GM13976 (cell line): ENCODE results near the gene ZMIZ1.

Source experiments
- DNase-seq: peaks from one replicate; pipeline ENCODE4 v3.0.0; 2012; ENCODE audit warnings: low spot score
- CTCF ChIP-seq: IDR thresholded peaks from 2 replicates; pipeline ENCODE4 v1.5.1; 2012; ENCODE audit warnings: borderline replicate concordance, mild to moderate bottlenecking; ENCODE audit not compliant: insufficient read depth; ENCODE audit errors: extremely low read depth, missing control alignments, control extremely low read depth
- in situ Hi-C: fragments of 300-500 bp; cut with MboI; formaldehyde crosslinking; loops from one replicate; pipeline ENCODE4 v1.12.0; 2022; ENCODE audit warnings: low sequenced_read_pairs, mixed read lengths, inconsistent platforms; ENCODE audit not compliant: unreplicated experiment

The ZMIZ1 gene

DNA sequence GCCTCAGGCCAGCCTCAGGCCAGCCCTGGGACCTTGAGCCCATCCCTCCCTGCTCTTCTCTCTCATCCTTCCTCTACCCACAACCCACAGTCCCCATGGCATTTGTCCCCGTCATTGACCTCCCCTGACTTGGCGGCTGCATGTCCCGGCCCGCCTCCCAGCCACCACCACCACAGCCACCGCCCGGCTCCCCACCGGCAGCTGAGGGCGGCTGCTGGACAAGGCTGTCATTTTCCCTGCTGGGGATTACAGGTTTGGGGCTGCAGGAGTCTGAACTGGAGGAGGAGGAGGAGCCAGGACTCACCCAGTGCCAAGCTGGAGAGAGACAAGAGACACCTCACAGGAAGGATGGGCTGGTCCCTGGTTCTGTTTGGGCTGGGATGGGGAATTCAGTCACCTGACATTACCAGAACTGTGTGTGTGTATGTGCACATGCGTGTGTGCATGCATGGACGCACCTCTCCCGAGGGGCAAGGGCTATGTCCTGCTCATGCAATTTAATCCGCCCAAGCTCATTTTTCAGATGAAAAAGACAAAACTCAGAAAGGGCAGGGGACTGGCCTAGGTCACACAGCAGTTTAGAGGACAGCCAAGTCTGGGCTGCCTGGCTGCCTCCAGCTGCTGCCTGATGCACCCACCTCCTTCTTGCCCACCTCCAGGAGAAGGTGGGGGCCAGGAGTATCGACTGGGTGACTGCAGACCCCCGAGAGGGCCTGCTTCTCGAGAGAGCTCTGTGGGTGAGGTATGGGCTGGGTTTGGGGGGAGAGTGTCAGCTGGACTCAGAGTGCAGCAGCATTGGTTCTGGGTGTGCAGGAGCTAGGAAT lies 113.1 kb downstream of the ZMIZ1 start:
- DNase-seq, result no peak
- in situ Hi-C loops, result no loop called here
- TF ChIP-seq CTCF, result no peak

DNA sequence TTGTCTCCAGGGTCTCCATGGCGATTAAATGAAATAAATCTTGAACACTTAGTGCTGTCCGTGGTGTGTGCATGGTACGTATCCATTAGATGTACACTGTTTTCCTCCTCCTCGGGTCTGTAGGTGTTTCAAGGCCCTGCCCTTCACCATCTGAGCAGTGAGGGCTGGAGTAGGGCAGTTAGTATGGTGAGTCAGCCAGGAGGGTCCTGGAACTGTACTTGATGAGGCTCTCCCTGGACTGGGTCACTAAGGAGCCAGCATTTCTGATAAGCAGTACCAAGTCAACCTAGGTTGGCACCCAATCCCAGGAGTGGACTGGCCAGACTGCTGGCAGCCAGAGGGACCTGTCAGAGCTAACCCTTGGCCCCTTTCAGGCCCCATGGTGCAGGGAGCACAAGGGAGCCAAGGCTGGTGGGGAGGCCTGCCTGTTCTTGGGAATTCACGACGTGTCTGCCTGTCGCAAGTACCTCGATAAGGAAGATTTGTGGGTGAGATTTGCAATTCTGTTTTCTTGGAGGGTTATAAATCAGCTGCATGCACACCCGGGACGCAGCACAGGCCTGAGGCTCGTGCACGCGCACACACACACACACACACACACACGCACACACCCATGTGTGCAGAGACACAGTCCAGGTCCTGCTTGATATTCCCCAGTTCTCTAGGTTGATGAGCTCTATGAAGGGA lies 114.2 kb downstream of the ZMIZ1 start:
- in situ Hi-C loops, result no loop called here
- no peak for DNase-seq
- no peak for TF ChIP-seq CTCF

- in situ Hi-C loops, result no loop called here
- no peak for TF ChIP-seq CTCF
- no peak for DNase-seq
Measured at GRCh38 chr10:79183468-79183865, 114.7 kb downstream of the ZMIZ1 start.

DNA sequence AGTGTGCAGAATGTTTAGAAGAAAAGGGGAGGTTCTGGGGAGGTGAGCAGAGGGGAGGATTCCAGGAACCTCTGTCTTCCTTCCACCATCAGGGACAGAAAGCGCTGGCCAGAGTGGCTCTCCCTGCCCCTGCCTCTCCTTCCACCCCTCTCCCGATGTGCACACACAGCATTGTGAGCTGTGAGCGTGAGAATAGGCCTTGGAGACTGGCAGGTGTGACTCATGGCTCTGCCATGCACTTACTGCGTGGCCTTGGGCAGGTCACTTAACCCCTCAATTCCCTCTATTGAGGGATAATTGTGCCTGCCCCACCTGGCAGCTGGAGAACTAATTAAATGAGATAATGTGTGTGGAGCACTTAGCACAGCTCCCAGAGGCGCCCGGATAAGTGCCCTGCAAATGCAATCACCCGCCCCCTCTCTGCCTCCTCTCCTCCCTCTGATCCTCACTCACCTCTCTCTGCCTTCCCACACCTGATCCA lies 115.4 kb downstream of the ZMIZ1 start:
- no peak for TF ChIP-seq CTCF
- no peak for DNase-seq
- in situ Hi-C loops, result no loop called here

DNA sequence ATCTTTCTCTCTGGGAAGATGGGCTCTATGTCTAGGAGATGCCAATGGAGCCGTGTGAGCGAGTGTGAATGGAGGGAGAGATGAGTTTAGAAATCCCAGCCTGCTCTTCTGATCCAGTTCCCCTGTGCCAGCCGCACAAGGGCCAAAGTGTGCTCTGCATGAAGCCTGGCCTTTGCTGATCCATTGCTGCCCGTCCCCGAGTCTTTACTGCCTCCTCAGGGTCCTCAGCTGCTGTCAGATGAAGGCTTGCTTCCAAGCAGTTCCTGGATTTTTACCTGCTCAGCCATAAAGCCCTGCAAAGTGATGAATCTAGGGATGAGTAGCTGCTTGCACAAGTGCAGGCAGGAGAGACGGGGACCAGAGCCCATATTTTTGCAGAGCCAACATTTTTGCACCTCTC lies 115.9 kb downstream of the ZMIZ1 start:
- TF ChIP-seq CTCF, result no peak
- in situ Hi-C loops, result no loop called here
- no peak for DNase-seq

- no peak for DNase-seq
- no peak for TF ChIP-seq CTCF
- in situ Hi-C loops, result no loop called here
Measured at GRCh38 chr10:79185067-79185774, 116.5 kb downstream of the ZMIZ1 start.
